Left kidney (tissue), 2 donors: ENCODE measurements around the gene PACS1. TPM values are rescaled to one million over a fixed set of nuclear protein-coding genes. Genes with fewer than 3 reads are reported as not detected.
A peak's percentile ranks its signal among the peaks of the same experiment; 100 is the strongest.
"Not testable (repeated sequence)": the region's sequence is repeated elsewhere in the genome, so short reads cannot be mapped to it uniquely, and the experiment has no call there.

Experiments
- DNase-seq: peaks from one replicate; pipeline ENCODE4 v3.0.0-alpha.2; 2013
- polyA plus RNA-seq: library from polyadenylated mRNA; unstranded; fragments of 120-200 nt; gene quantifications from one replicate; pipeline ENCODE4 v1.2.1, GENCODE V29; 2013; ENCODE audit not compliant: insufficient read length

Gene PACS1
- polyA plus RNA-seq, 1 donor, result 61.5 TPM

DNA sequence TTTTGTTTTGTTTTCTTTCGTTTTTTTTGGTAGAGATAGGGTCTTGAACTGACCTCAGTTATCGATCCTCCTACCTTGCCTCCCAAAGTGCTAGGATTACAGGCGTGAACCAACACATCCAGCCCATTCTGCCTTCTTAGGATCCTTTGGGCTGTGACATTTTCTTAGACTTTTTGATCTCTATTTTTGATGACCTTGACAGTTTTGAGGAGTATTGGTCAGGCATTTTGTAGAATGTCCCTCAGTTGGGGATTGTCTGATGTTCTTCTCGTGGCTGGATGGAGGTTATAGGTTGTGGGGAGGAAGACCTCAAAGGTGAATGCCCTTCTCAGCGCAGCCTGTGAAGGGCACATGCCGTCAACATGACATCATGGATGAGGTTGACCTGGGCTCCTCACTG lies 178.8 kb downstream of the PACS1 start:
- no peak for DNase-seq

GRCh38 chr11:66251809-66252208 lies 181.7 kb downstream of the PACS1 start:
- no peak for DNase-seq

DNA sequence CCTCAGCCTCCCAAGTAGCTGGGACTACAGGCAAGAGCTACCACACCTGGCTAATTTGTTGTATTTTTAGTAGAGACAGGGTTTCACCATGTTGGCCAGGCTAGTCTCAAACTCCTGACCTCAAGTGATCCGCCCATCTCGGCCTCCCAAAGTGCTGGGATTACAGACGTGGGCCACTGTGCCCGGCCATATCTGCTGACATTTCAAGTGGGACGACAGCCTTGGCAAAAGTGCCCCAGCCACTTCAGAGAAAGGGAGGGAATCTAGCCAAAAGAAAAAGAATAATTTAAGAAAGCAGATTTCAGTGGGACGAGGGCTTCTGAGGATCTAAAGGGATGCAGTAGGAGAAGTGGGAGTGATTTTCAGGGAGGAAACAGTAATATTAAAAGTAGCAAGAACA lies 183.0 kb downstream of the PACS1 start:
- DNase-seq, result not testable (repeated sequence)

DNA sequence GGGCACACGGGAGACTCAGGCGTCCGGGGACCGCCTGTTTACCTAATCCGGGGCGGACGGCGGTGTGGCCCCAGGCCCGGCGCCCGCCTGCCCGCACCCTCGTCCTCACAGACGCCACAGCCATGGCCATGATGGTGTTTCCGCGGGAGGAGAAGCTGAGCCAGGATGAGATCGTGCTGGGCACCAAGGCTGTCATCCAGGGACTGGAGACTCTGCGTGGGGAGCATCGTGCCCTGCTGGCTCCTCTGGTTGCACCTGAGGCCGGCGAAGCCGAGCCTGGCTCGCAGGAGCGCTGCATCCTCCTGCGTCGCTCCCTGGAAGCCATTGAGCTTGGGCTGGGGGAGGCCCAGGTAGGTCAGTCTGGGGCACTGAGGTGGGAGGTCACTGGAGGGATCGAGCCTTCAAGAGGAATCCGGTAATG lies 188.4 kb downstream of the PACS1 start:
- DNase-seq, result no peak

- no peak for DNase-seq
Measured at GRCh38 chr11:66259225-66259624, 189.2 kb downstream of the PACS1 start.

DNA sequence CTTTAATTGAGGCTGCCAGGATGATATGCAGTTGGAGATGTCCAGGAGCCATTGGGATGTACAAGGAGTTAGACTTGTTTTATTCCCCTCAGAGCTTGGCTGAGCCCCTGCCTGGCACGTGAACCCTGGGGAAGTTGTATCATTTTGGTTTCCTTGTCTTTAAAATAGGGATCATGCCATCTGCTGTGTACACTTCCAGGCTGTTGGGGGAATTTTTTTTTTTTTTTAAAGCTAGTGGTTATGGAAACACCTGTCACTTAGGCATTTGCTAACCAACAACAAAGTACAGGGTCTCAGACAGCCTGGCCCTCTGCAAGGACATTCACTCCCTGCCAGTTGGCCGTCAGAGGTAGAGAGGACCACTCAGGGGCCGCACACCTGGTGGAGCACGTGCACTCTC lies 189.9 kb downstream of the PACS1 start:
- DNase-seq, result no peak

DNA sequence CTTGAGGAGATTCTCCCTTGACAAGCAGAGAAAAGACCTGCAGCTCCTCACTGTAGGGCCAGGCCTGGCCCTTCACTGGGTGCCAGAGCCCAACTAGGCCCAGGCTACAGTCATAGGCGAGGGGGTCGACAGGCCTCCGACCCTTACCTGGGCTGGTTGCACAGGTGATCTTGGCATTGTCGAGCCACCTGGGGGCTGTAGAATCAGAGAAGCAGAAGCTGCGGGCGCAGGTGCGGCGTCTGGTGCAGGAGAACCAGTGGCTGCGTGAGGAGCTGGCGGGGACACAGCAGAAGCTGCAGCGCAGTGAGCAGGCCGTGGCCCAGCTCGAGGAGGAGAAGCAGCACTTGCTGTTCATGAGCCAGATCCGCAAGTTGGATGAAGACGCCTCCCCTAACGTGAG lies 191.5 kb downstream of the PACS1 start:
- DNase-seq, result no peak

GRCh38 chr11:66262191-66262590 lies 192.1 kb downstream of the PACS1 start:
- DNase-seq, result no peak

DNA sequence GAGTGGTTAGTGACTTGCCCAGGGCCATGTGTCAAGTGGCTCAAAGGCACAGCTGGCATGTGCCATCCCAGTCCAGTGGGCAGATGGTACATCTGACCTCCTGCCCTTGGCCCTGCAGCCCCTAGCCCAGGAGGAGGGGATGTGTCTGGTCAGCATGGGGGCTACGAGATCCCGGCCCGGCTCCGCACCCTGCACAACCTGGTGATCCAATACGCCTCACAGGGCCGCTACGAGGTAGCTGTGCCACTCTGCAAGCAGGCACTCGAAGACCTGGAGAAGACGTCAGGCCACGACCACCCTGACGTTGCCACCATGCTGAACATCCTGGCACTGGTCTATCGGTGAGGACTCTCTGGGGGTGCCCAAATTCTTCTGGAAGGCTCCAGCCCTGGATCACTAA lies 192.6 kb downstream of the PACS1 start:
- no peak for DNase-seq

- no peak for DNase-seq
Measured at GRCh38 chr11:66263231-66263630, 193.2 kb downstream of the PACS1 start.

- DNase-seq, result no peak
Measured at GRCh38 chr11:66263785-66264184, 193.7 kb downstream of the PACS1 start.

DNA sequence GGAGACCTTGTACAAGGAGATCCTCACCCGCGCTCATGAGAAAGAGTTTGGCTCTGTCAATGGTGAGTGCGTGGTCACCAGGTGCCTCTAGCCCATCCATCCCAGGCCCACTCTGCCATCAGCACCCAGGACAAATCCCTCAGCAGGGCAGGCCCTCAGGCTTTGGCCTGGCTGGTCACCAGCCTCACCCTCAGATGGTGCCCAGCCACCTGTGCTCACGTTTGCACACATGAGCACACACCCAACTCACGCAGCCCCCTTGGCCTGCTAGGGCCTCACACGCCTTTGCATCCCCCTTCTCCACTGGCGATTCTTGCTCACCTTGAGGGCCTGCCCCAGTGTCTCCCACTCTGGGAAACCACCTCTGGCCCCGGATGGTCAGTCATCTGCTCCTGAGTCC lies 194.3 kb downstream of the PACS1 start:
- no peak for DNase-seq

DNA sequence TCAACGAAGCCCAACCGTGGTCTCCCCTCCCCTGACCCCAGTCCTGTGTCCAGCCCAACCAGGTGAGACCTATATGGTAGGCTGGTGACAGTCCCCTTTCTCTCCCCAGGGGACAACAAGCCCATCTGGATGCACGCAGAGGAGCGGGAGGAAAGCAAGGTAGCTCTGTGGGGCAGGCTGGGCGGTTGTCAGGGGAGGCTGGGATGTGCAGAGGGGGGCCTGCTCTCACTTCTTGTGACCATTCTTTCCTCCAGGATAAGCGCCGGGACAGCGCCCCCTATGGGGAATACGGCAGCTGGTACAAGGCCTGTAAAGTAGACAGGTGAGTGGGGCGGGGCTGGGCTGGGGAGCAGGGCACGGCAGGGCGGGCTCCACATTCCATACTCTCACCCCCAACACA lies 194.8 kb downstream of the PACS1 start:
- DNase-seq, result no peak

- no peak for DNase-seq
Measured at GRCh38 chr11:66265531-66266377, 195.7 kb downstream of the PACS1 start.

- no peak for DNase-seq
Measured at GRCh38 chr11:66266378-66267038, 196.4 kb downstream of the PACS1 start.

DNA sequence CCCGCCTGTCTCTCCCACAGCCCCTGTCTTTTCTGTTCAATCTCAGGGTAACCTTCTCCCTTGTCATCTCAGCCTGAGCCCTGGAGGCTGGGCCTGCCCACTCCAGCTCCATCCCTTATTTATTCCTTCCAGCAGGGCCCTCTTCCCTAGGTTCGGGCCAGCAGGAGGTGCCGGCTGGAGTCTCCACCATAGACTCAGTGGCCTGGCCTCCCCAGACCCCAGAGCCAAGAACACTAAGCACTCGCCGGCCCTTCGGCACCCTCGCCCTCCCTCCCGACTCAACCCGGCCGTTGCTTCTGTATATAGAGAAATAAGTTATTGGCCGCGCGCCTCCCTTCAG lies 196.9 kb downstream of the PACS1 start:
- no peak for DNase-seq

DNA sequence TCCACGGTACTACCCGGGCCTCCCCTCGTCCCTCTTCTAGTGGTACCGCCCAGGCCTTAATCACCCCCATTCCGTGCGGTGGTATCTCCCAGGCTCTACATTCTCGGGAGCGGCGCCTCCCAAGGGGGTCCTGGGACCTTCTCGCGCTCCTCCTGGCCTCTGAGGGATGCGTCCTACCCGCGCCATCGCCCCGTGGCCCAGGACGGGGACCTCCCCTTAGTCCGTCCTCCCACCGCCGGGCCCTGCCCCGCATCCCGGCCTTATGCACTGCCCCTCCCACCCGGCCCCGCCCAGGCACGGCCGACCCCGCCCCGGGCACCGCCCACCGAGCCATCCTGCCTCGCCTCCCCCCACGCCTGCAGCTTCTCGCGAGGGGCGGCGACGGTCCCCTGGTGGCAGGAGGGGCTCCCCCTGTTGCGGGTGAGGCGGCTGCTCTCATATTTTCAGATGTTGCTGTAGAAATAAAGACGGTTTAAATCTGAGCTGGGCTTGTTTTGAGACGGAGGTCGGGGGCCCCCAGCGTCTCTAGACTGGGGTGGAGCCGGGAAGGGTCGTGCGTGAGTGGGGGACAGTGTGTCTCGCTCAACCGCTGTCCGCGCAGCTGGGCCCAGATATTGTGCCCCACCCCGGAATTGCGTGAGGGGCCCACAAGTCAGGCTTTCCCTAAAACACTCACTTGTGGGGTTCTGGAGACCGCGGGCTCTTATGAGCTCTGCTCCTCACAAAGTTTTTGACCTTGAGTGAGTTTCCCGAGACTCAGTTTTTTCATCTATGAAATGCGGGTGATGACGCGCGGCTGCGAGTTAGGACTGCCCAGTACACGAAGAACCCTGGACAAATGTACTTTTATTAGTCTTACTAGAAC lies 197.5 kb downstream of the PACS1 start:
- peak; percentile 90 for DNase-seq

DNA sequence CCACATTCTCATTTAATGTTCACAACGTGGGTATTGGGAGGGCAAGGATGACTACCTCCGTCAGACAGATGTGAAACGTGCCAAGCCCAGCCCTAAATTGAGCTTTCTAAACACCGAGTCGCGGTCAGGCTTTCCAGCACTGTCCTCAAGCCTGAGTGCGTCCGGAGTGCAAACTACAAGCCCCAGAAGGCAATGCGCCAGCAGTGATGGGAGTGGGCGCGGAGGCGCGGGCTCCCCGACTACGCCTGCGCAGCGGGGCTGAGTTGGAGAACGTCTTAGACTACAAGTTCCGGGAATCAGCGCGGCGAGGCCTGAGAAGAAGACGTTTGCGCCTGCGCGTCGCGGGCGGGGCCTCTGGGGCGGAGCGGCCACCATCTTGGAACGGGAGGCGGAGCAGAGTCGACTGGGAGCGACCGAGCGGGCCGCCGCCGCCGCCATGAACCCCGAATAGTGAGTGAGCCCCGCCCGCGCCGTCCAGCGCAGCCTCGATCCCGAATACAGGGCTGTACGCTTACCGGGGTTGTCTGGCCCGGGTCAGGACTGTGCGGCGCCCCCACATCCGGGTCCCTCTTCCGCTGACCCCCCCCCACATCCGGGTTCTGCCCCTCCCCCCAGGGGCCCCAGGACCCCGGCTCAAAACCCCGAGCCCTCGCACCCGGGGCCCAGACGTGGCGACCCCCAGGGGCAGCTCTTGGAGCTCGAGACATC lies 198.3 kb downstream of the PACS1 start, which contains the start of gene RAB1B:
Gene RAB1B, plus strand, starts transcription at position 396 of the 708 bp plus-strand sequence. Its CDS starts 41 bp downstream, at position 437.
- peak; percentile 100 for DNase-seq

DNA sequence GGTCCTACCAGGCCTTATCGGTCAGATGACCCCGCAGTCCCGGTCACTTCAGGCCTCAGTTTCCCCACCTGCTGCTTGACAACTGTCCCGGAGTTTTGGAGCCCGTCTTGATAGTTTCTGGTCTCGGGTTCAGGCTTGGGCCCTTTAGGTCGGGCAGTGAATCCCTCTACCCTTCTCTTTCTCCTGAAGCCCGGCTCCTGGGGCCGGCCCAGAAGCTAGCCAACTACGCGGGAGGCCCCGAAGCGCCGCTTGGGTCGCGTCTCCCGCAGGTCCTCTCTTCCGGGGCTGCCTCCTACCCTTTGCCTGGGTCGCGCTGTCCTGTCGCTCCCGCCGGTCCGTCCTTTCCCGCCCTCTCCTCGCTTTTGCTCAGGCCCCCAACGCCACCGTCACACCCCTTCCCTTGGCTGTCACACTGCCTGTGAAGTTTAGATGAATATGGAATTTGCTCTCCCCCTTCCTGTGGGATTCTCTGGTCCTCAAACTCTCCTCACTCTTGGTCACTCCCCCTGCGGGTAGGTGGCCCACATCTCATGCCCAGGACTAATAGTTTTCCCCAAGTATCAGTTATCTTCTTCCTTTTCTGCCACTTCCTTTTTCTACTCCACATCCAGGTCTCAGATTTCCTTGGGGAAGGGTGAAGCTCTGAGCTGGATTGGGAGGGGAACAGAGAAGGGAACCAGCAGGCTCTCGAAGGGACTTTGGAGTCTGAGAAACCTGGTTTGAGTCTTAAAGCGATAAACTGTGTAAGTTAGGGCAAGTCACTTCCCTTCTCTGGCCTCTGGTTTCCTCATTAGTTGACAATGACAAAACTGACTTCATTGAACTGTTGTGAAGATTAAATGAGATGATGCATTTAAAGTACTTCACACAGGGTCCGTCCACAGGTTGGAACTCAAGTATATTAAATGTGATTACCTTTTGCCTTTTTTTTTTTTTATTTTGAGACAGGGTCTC lies 199.2 kb downstream of the PACS1 start:
- DNase-seq, result no peak

- DNase-seq, result no peak
Measured at GRCh38 chr11:66271816-66272215, 201.7 kb downstream of the PACS1 start.

DNA sequence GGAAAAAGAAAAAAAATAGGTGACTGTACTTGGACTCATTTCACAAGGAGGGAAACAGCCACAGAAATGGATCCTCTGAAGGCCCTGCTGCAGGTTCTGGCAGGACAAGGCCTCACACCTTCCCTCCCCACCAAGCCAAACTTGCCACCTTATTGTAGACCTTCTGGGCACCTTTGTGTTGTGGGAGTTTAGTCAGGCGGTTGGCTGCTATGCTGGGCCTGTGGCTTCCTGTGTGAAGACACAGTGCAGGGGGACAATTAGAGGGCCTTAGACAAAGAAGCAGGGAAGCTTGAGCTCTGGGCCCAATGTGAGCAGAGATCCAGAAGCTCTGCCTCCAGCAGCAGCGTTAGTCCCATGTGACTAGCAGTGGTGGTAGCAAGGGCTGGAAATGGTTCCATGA lies 202.5 kb downstream of the PACS1 start:
- DNase-seq, result no peak
